HepG2 (cell line): ENCODE measurements around the gene ZBTB21.

Experiments
- CREM ChIP-seq, 2 experiments: sonication (generic) in 1 of 2; formaldehyde crosslinking in 1 of 2; IDR thresholded peaks; 2 replicates each; pipeline versions ENCODE4 v1.4.0 to v1.6.1; 2016 to 2020; ENCODE audit warnings: antibody characterized with exemption in 1 of 2, mild to moderate bottlenecking in 1 of 2, missing genetic modification reagents in 1 of 2
- EZH2 ChIP-seq: conservative IDR thresholded peaks from 2 replicates; pipeline ENCODE4 v1.6.1; 2012; ENCODE audit warnings: mild to moderate bottlenecking, low read depth, low read length, moderate library complexity
- FOXK2 ChIP-seq: fragments of 450-650 bp; IDR thresholded peaks from 2 replicates; pipeline ENCODE4 v1.6.1; 2016
- HDAC1 ChIP-seq: sonication (generic); formaldehyde crosslinking; IDR thresholded peaks from 2 replicates; pipeline ENCODE4 v1.5.1; 2020; ENCODE audit warnings: mild to moderate bottlenecking, missing genetic modification reagents
- NCOR1 ChIP-seq: fragments of 200-600 bp; sonication (generic); IDR thresholded peaks from 2 replicates; pipeline ENCODE4 v1.7.0; 2017; ENCODE audit warnings: antibody characterized with exemption, low read length, borderline replicate concordance
- POLR2AphosphoS5 ChIP-seq: IDR thresholded peaks from 2 replicates; pipeline ENCODE4 v1.6.1; 2012; ENCODE audit warnings: low read depth, low read length
- TCF7 ChIP-seq: sonication (generic); IDR thresholded peaks from 2 replicates; pipeline ENCODE4 v1.6.1; 2016; ENCODE audit warnings: antibody characterized with exemption, low read depth
- ZBTB44 ChIP-seq: sonication (generic); formaldehyde crosslinking; IDR thresholded peaks from 2 replicates; pipeline ENCODE4 v1.4.0; 2020; ENCODE audit warnings: missing genetic modification reagents
- ZNF354B ChIP-seq: sonication (generic); formaldehyde crosslinking; IDR thresholded peaks from 2 replicates; pipeline ENCODE4 v1.8.0; 2022; ENCODE audit warnings: mild to moderate bottlenecking, missing genetic modification reagents

DNA sequence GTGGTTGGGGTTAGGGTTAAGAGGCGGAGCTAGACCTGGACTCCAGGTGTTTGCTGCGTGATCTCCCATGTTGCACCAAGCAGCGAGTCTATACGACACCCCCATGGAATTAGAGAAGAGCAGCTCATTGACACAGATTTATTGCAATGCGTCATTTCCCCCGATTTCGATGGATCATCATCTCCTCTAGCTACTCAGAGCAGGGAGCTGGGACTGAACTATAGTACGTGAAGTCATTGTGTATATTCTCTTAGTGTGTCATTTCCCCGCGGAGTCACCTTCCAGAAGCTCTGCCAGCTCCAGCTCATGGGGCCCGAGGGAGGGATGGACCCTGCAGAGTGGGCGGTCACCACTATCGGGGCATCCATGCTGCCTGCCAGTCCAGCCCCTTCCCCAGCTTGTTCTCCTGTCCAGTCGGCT is 48.9 kb downstream of the ZBTB21 start:
- TF ChIP-seq ZNF354B (CRISPR knock-in tag) (no peak), ZBTB44 (CRISPR knock-in tag) (no peak), EZH2 (no peak), FOXK2 (no peak), CREM (IDR thresholded peaks at IDR 0.05) (no peak), CREM (CRISPR knock-in tag; IDR thresholded peaks at IDR 0.05) (no peak), TCF7 (no peak), POLR2AphosphoS5 (no peak), NCOR1 (no peak), HDAC1 (CRISPR knock-in tag) (no peak)
